SK-N-MC (cell line): ENCODE data around the gene ZCCHC10.
"Not testable (repeated sequence)": the region's sequence is repeated elsewhere in the genome, so short reads cannot be mapped to it uniquely, and the experiment has no call there.

Experiments used
- DNase-seq: peaks from one replicate; pipeline ENCODE4 v3.0.0-alpha.2; 2011; ENCODE audit warnings: low read depth, low spot score
- H3K27ac ChIP-seq: fragments of 200-600 bp; sonication (generic); 2 replicates; pipeline ENCODE4 v1.5.1; 2016; ENCODE audit warnings: mixed run types
- H3K36me3 ChIP-seq: fragments of 200-600 bp; sonication (generic); 2 replicates; pipeline ENCODE4 v1.6.1; 2017; ENCODE audit warnings: antibody characterized with exemption, low read length, mixed read lengths; ENCODE audit not compliant: insufficient read depth
- H3K4me3 ChIP-seq: fragments of 200-600 bp; sonication (generic); 2 replicates; pipeline ENCODE4 v1.5.1; 2016
- H3K9ac ChIP-seq: fragments of 200-600 bp; sonication (generic); 2 replicates; pipeline ENCODE4 v1.8.0; 2017; ENCODE audit warnings: mixed run types, mixed read lengths; ENCODE audit not compliant: insufficient read length
- H3K9me3 ChIP-seq: fragments of 200-600 bp; sonication (generic); 2 replicates; pipeline ENCODE4 v1.6.1; 2017; ENCODE audit warnings: low read depth, mild to moderate bottlenecking, antibody characterized with exemption, low read length, moderate library complexity, mixed read lengths
- EZH2 ChIP-seq: fragments of 200-600 bp; sonication (generic); IDR thresholded peaks from one replicate; pipeline ENCODE4 v1.6.1; 2017; ENCODE audit warnings: antibody characterized with exemption
- FOXP2 ChIP-seq: optimal IDR thresholded peaks from 2 replicates; pipeline ENCODE3; 2011; ENCODE audit warnings: mild to moderate bottlenecking, moderate library complexity; ENCODE audit not compliant: insufficient read depth; ENCODE audit errors: extremely low read length, control extremely low read depth
- POLR2AphosphoS5 ChIP-seq: IDR thresholded peaks from 2 replicates; pipeline ENCODE4 v1.6.1; 2012; ENCODE audit warnings: mild to moderate bottlenecking, low read depth, low read length, borderline replicate concordance

The ZCCHC10 gene

GRCh38 chr5:133006653-133007052 is 19.7 kb downstream of the ZCCHC10 start:
- H3K36me3 ChIP-seq: peaks cover 21% of the 10 kb centered on the region
- no peak overlapping the region for H3K9ac ChIP-seq
- no peaks in the 10 kb centered on the region for H3K9me3 ChIP-seq
- TF ChIP-seq FOXP2: no peak
- no peak overlapping the region for H3K27ac ChIP-seq
- H3K4me3 ChIP-seq: no peak overlapping the region
- no peak for DNase-seq

- TF ChIP-seq EZH2: no peak
- no peak for TF ChIP-seq POLR2AphosphoS5
- TF ChIP-seq FOXP2: no peak
- no peak overlapping the region; the same call in 1 of the 2 replicates for H3K27ac ChIP-seq
- no peak for DNase-seq
- no peaks in the 10 kb centered on the region for H3K9me3 ChIP-seq
- H3K4me3 ChIP-seq: no peak overlapping the region
- H3K36me3 ChIP-seq: peaks cover 8% of the 10 kb centered on the region; the same call in 1 of the 2 replicates
- no peak overlapping the region for H3K9ac ChIP-seq
Observed at GRCh38 chr5:132999246-132999645, 27.1 kb downstream of the ZCCHC10 start.

GRCh38 chr5:132998556-132998955 is 27.8 kb downstream of the ZCCHC10 start:
- DNase-seq: no peak
- no peak overlapping the region for H3K27ac ChIP-seq
- no peak for TF ChIP-seq EZH2
- TF ChIP-seq FOXP2: no peak
- no peak for TF ChIP-seq POLR2AphosphoS5
- H3K4me3 ChIP-seq: no peak overlapping the region
- H3K36me3 ChIP-seq: peaks cover 8% of the 10 kb centered on the region; the same call in 1 of the 2 replicates
- no peak overlapping the region for H3K9ac ChIP-seq
- H3K9me3 ChIP-seq: no peaks in the 10 kb centered on the region

DNA sequence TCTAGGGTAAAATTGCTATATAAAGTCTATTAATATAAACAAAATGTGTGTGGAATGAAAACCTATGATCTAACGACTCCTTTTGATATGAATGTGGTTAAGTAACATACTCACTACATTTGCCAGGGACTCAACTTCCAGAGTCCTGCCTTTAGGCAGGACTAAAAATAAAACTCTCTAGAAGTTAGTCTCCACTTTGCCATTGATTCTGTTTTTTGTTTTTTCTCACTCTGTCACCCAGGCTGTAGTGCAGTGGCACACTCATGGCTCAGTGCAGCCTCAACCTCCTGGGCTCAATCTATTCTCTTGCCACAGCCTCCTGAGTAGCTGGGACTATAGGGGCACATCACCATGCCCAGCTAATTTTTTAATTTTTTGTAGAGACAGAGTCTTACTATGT is 30.0 kb downstream of the ZCCHC10 start:
- no peak for DNase-seq
- TF ChIP-seq FOXP2 (no peak), EZH2 (no peak), POLR2AphosphoS5 (no peak)
- Histone ChIP-seq H3K9me3 (no peaks in the 10 kb centered on the region), H3K4me3 (no peak overlapping the region), H3K9ac (no peak overlapping the region), H3K36me3 (0 out of 2 replicates have a peak, but pooled peaks cover 3% of the 10 kb centered on the region), H3K27ac (no peak overlapping the region)

GRCh38 chr5:132987531-132988408 is 38.6 kb downstream of the ZCCHC10 start:
- TF ChIP-seq FOXP2 (no peak), EZH2 (no peak), POLR2AphosphoS5 (no peak)
- H3K9ac ChIP-seq: no peak overlapping the region
- DNase-seq: no peak
- no peak overlapping the region for H3K27ac ChIP-seq
- no peak overlapping the region for H3K4me3 ChIP-seq
- no peaks in the 10 kb centered on the region for H3K36me3 ChIP-seq
- H3K9me3 ChIP-seq: no peaks in the 10 kb centered on the region; the same call in 1 of the 2 replicates

DNA sequence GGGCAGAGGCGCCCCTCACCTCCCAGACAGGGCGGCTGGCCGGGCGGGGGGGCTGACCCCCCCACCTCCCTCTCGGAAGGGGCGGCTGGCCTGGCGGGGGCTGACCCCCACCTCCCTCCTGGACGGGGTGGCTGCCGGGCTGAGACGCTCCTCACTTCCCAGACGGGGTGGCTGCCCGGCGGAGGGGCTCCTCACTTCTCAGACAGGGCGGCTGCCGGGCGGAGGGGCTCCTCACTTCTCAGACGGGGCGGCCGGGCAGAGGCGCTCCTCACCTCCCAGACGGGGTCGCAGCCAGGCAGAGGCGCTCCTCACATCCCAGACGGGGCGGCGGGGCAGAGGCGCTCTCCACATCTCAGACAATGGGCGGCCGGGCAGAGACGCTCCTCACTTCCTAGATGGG is 43.4 kb downstream of the ZCCHC10 start:
- DNase-seq, H3K9ac ChIP-seq: not testable (repeated sequence)

GRCh38 chr5:132981288-132981687 is 45.1 kb downstream of the ZCCHC10 start:
- H3K4me3 ChIP-seq: no peak overlapping the region
- no peak for DNase-seq
- H3K9ac ChIP-seq: no peak overlapping the region
- H3K9me3 ChIP-seq: no peaks in the 10 kb centered on the region; the same call in 1 of the 2 replicates
- TF ChIP-seq FOXP2 (no peak), POLR2AphosphoS5 (no peak), EZH2 (no peak)
- no peaks in the 10 kb centered on the region for H3K36me3 ChIP-seq
- H3K27ac ChIP-seq: no peak overlapping the region

More for the DNA sequence above, 43.4 kb downstream of the ZCCHC10 start:
- not testable (repeated sequence) for H3K9me3 ChIP-seq, H3K27ac ChIP-seq, H3K4me3 ChIP-seq, H3K36me3 ChIP-seq

GRCh38 chr5:132979976-132980375 is 46.4 kb downstream of the ZCCHC10 start:
- Histone ChIP-seq H3K9ac (no peak overlapping the region), H3K4me3 (no peak overlapping the region), H3K27ac (no peak overlapping the region), H3K9me3 (no peaks in the 10 kb centered on the region; the same call in 1 of the 2 replicates), H3K36me3 (no peaks in the 10 kb centered on the region)
- DNase-seq: no peak
- no peak for TF ChIP-seq EZH2

DNA sequence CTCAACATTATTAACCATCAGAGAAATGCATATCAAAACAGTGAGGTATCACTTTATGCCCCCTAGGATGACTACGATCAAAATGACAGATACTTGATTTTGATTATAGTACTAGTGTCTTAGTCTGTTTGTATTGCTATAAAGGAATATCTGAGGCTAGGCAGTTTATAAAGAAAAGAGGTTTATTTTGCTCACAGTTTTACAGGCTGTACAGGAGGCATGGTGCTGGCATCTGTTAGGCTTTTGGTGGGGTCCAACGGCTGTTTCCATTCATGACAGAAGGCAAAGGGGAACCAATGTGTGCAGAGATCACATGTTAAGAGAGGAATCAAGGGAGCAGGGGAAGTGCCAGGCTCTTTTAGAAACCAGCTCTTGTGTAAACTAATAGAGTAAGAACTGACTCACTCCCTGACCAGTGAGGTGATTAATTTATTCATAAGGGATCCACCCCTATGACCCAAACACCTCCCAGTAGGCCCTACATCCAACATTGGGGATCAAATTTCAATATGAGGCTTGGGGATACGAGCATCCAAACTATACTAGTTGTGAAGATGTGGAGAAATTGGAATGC is 46.9 kb downstream of the ZCCHC10 start:
- TF ChIP-seq EZH2 (no peak), FOXP2 (no peak), POLR2AphosphoS5 (no peak)
- H3K9ac ChIP-seq: no peak overlapping the region
- H3K4me3 ChIP-seq: no peak overlapping the region
- no peak overlapping the region for H3K27ac ChIP-seq
- no peak for DNase-seq
- H3K9me3 ChIP-seq: no peaks in the 10 kb centered on the region
- no peaks in the 10 kb centered on the region for H3K36me3 ChIP-seq
